Hepatocyte (in vitro differentiated cells): ENCODE results near the gene TYSND1. TPM values are rescaled to one million over a fixed set of nuclear protein-coding genes. Genes with fewer than 3 reads are reported as not detected.

ENCODE experiments used
- DNase-seq: peaks from one replicate; pipeline ENCODE4 v3.0.0-alpha.2; 2016; ENCODE audit warnings: low spot score
- H2AFZ ChIP-seq: fragments of 200-600 bp; sonication (generic); 2 replicates; pipeline ENCODE4 v1.6.0; 2016; ENCODE audit warnings: antibody characterized with exemption, mild to moderate bottlenecking
- H3K27ac ChIP-seq: fragments of 200-600 bp; sonication (generic); 2 replicates; pipeline ENCODE4 v1.5.1; 2016; ENCODE audit warnings: mild to moderate bottlenecking
- H3K27me3 ChIP-seq: fragments of 200-600 bp; sonication (generic); 2 replicates; pipeline ENCODE4 v1.6.1; 2016
- H3K36me3 ChIP-seq: fragments of 200-600 bp; sonication (generic); replicated peaks from 2 replicates; pipeline ENCODE4 v1.5.1; 2016; ENCODE audit warnings: low read depth; ENCODE audit not compliant: insufficient read depth
- H3K4me1 ChIP-seq: fragments of 200-600 bp; sonication (generic); 2 replicates; pipeline ENCODE4 v1.5.1; 2016; ENCODE audit warnings: mild to moderate bottlenecking, moderate library complexity; ENCODE audit not compliant: insufficient read depth
- H3K4me2 ChIP-seq: fragments of 200-600 bp; sonication (generic); 2 replicates; pipeline ENCODE4 v1.6.0; 2016
- H3K4me3 ChIP-seq: fragments of 200-600 bp; sonication (generic); 2 replicates; pipeline ENCODE4 v1.5.1; 2016; ENCODE audit warnings: mild to moderate bottlenecking
- H3K79me2 ChIP-seq: fragments of 200-600 bp; sonication (generic); 2 replicates; pipeline ENCODE4 v1.6.0; 2017; ENCODE audit warnings: mild to moderate bottlenecking
- H3K9me2 ChIP-seq: fragments of 200-600 bp; sonication (generic); replicated peaks from 2 replicates; pipeline ENCODE4 v1.6.0; 2017; ENCODE audit warnings: mild to moderate bottlenecking; ENCODE audit not compliant: insufficient read depth
- H3K9me3 ChIP-seq: fragments of 200-600 bp; sonication (generic); 2 replicates; pipeline ENCODE4 v1.5.1; 2016; ENCODE audit warnings: low read depth, mild to moderate bottlenecking
- H4K20me1 ChIP-seq: fragments of 200-600 bp; sonication (generic); 2 replicates; pipeline ENCODE4 v1.6.0; 2016; ENCODE audit warnings: mild to moderate bottlenecking; ENCODE audit not compliant: insufficient read depth, poor library complexity, severe bottlenecking
- EZH2 ChIP-seq: fragments of 200-600 bp; sonication (generic); IDR thresholded peaks from 2 replicates; pipeline ENCODE4 v1.6.1; 2016; ENCODE audit warnings: antibody characterized with exemption, mild to moderate bottlenecking, borderline replicate concordance
- EZH2phosphoT487 ChIP-seq: fragments of 200-600 bp; sonication (generic); IDR thresholded peaks from one replicate; pipeline ENCODE4 v1.6.1; 2018; ENCODE audit warnings: antibody characterized with exemption, mild to moderate bottlenecking, low read depth, moderate library complexity; ENCODE audit not compliant: unreplicated experiment, severe bottlenecking
- WGBS: methylation state at CpG from one replicate; pipeline ENCODE4 v1.1.6; 2016; ENCODE audit warnings: low lambda C conversion rate; ENCODE audit errors: missing lambda C conversion rate; 5-methylcytosine and 5-hydroxymethylcytosine counted together
- polyA plus RNA-seq: library from polyadenylated mRNA; unstranded; fragments of >200 nt; fragmentation: Nextera tagmentation; extraction: Ambion mirVana; gene quantifications from 2 replicates; pipeline ENCODE4 v1.2.1, GENCODE V29; 2016
- total RNA-seq: library from RNA; depleted of rRNA; stranded (reverse); fragments of >200 nt; gene quantifications from 2 replicates; pipeline ENCODE4 v1.2.3, GENCODE V29; 2014
- TF ChIP-seq, protein P1 (sequence below): fragments of 200-600 bp; sonication (generic); IDR thresholded peaks from 2 replicates; pipeline ENCODE4 v1.5.1; 2016; ENCODE audit warnings: antibody characterized with exemption, mild to moderate bottlenecking; ENCODE audit not compliant: poor library complexity

TYSND1 gene
- total and polyA plus RNA-seq, 2 experiments from 2014 or later: 12.6 to 22.0 TPM

DNA sequence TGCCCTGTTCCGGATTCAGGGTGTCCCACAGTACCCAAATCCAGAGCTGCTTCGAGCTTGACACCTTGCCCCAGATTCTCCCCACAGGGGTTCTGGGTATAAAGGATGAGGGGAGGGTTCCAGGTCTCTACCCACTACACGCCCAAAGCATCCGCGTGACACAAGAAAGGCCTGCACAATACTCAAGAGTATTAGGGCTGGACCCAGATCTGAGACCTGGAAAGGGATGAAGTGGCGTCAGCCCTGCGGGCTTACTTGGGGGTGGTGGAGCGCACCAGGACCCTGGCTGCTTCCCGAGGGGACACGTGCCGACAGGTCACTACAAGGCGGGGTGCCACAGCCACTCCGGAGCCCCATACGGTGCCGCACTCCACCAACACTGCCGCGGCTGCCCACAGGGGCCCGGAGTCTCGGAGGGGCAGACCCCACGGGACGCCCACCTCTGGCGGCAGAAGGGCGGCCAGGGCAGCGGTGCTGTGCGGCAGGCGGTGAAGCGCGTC lies 1.3 kb downstream of the TYSND1 start:
- no peaks in the 10 kb centered on the region for H3K27me3 ChIP-seq
- peaks cover 7% of the 10 kb centered on the region for H4K20me1 ChIP-seq
- DNase-seq: no peak
- no peaks in the 10 kb centered on the region for H3K36me3 ChIP-seq
- peaks cover 16% of the 10 kb centered on the region for H3K4me1 ChIP-seq
- no peak for TF ChIP-seq EZH2
- TF ChIP-seq, protein P1, sequence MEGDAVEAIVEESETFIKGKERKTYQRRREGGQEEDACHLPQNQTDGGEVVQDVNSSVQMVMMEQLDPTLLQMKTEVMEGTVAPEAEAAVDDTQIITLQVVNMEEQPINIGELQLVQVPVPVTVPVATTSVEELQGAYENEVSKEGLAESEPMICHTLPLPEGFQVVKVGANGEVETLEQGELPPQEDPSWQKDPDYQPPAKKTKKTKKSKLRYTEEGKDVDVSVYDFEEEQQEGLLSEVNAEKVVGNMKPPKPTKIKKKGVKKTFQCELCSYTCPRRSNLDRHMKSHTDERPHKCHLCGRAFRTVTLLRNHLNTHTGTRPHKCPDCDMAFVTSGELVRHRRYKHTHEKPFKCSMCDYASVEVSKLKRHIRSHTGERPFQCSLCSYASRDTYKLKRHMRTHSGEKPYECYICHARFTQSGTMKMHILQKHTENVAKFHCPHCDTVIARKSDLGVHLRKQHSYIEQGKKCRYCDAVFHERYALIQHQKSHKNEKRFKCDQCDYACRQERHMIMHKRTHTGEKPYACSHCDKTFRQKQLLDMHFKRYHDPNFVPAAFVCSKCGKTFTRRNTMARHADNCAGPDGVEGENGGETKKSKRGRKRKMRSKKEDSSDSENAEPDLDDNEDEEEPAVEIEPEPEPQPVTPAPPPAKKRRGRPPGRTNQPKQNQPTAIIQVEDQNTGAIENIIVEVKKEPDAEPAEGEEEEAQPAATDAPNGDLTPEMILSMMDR: no peak
- no peak for TF ChIP-seq EZH2phosphoT487
- H3K4me2 ChIP-seq: peak overlapping the region; percentile 89
- H3K27ac ChIP-seq: peak overlapping the region; percentile 88
- H3K4me3 ChIP-seq: peak overlapping the region; percentile 82
- H3K79me2 ChIP-seq: peaks cover 55% of the 10 kb centered on the region
- no peaks in the 10 kb centered on the region for H3K9me2 ChIP-seq
- WGBS: 22% methylated on average over 28 of the region's 28 CpGs
- H3K9me3 ChIP-seq: no peaks in the 10 kb centered on the region
- H2AFZ ChIP-seq: peak overlapping the region; percentile 92

DNA sequence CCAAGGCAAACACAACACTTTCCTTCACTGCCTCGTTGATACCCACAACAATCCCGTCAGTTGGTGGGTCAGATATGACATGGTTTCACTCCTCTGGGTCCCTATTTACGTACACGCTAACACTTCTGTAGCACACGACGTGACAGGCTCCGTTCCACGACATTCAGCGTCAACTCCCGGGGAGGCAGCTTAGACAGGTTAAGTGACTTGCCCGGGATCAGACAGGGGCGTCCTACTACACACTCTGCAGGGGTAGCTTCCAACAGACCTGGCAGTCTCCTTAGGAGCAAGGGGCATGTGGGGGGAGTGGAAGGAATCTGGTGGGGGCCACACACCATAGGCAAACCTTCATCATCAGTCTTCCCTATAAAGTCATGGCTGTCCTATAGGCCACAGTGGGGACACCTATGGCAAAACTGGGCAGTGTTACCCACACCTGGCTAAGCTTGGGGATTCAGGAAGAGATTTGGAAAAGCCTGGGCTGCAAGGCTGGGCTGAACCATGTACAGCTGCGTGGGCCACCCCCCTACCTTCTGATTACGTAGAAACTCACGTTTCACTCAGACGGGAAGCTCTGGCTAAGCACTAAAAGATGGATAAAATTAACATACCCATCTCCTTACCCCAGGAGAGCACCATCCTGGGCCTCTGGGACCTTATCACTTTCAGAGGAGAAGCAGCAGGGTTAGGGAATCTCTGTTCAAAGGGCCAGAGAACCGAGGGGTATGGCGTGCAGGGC lies 2.0 kb downstream of the TYSND1 start:
- peaks cover 16% of the 10 kb centered on the region for H3K4me1 ChIP-seq
- 83% methylated on average over 18 of the region's 18 CpGs for WGBS
- no peaks in the 10 kb centered on the region for H3K9me3 ChIP-seq
- peaks cover 48% of the 10 kb centered on the region for H3K79me2 ChIP-seq
- H3K27me3 ChIP-seq: no peaks in the 10 kb centered on the region
- no peak for TF ChIP-seq EZH2
- TF ChIP-seq, protein P1: no peak
- TF ChIP-seq EZH2phosphoT487: no peak
- no peak overlapping the region for H2AFZ ChIP-seq
- no peak overlapping the region for H3K4me3 ChIP-seq
- DNase-seq: no peak
- peaks cover 7% of the 10 kb centered on the region for H4K20me1 ChIP-seq
- peak overlapping the region; percentile 89 for H3K4me2 ChIP-seq
- H3K27ac ChIP-seq: no peak overlapping the region
- no peaks in the 10 kb centered on the region for H3K9me2 ChIP-seq
- H3K36me3 ChIP-seq: no peaks in the 10 kb centered on the region

DNA sequence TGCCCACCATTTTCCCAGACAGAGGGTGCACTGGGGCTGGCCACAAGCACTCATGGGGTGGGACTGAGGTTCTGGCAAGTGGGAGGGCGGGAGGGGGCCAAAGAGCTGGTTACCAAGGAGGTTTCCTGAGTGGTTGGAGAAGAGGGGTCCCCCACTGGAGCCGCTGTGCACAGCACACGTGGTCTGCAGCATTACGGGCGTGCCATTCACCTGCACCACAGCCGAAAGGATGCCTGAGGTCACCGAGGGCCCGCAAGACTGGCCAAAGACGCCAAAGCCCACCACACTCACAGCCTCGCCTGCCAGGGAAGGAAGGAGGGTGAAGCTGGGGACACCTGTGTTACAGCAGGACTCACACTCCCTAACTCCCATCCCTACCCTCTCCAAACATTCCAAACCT lies 3.9 kb downstream of the TYSND1 start:
- TF ChIP-seq EZH2: no peak
- no peak for TF ChIP-seq EZH2phosphoT487
- TF ChIP-seq, protein P1: no peak
- 96% methylated on average over 10 of the region's 10 CpGs for whole genome bisulfite sequencing
- no peak for DNase-seq
- Histone ChIP-seq H3K9me2 (no peaks in the 10 kb centered on the region), H3K4me2 (no peak overlapping the region), H3K9me3 (no peaks in the 10 kb centered on the region), H3K27me3 (no peaks in the 10 kb centered on the region), H2AFZ (no peak overlapping the region), H3K4me3 (no peak overlapping the region), H4K20me1 (peaks cover 4% of the 10 kb centered on the region), H3K36me3 (no peaks in the 10 kb centered on the region), H3K27ac (no peak overlapping the region), H3K79me2 (peaks cover 38% of the 10 kb centered on the region), H3K4me1 (peaks cover 14% of the 10 kb centered on the region)
